ENCODE data around the gene PODNL1.
"Not testable (repeated sequence)": the region's sequence is repeated elsewhere in the genome, so short reads cannot be mapped to it uniquely, and the experiment has no call there.

PODNL1 gene

GRCh38 chr19:13938301-13939064 lies at the start of gene PODNL1:
Gene PODNL1 (minus strand): TSS chr19:13938417. CDS start chr19:13938181, 236 bp downstream.
- no peak for DNase-seq

GRCh38 chr19:13987101-13987890 lies 49.1 kb upstream of the PODNL1 start:
- no peak for DNase-seq

- DNase-seq, result peak; percentile 73
These were observed 48.2 kb upstream of the PODNL1 start for GRCh38 chr19:13986348-13986904.

- DNase-seq, result peak; percentile 74
These were observed 47.6 kb upstream of the PODNL1 start for GRCh38 chr19:13985771-13986347.

GRCh38 chr19:13984875-13985741 lies 46.9 kb upstream of the PODNL1 start:
- peak; percentile 20 for DNase-seq

- no peak for DNase-seq
These were observed 46.0 kb upstream of the PODNL1 start for GRCh38 chr19:13984186-13984585.

GRCh38 chr19:13983213-13983889 lies 45.1 kb upstream of the PODNL1 start:
- DNase-seq, result peak; percentile 48

GRCh38 chr19:13982773-13983172 lies 44.6 kb upstream of the PODNL1 start:
- DNase-seq, result no peak

- DNase-seq, result no peak
These were observed 43.8 kb upstream of the PODNL1 start for GRCh38 chr19:13981988-13982501.

- DNase-seq, result no peak
These were observed 43.2 kb upstream of the PODNL1 start for GRCh38 chr19:13981467-13981866.

- no peak for DNase-seq
These were observed 42.8 kb upstream of the PODNL1 start for GRCh38 chr19:13981021-13981420.

- DNase-seq, result no peak
These were observed 42.1 kb upstream of the PODNL1 start for GRCh38 chr19:13980340-13980739.

GRCh38 chr19:13979686-13980085 lies 41.5 kb upstream of the PODNL1 start:
- no peak for DNase-seq

- no peak for DNase-seq
These were observed 41.0 kb upstream of the PODNL1 start for GRCh38 chr19:13979244-13979615.

GRCh38 chr19:13978351-13979243 lies 40.4 kb upstream of the PODNL1 start:
- no peak for DNase-seq

GRCh38 chr19:13977803-13978202 lies 39.6 kb upstream of the PODNL1 start:
- DNase-seq, result no peak

- DNase-seq, result no peak
These were observed 38.2 kb upstream of the PODNL1 start for GRCh38 chr19:13976446-13976845.

GRCh38 chr19:13975870-13976269 lies 37.7 kb upstream of the PODNL1 start:
- DNase-seq, result no peak

- DNase-seq, result peak; percentile 90
These were observed 35.9 kb upstream of the PODNL1 start for GRCh38 chr19:13974073-13974472.

- not testable (repeated sequence) for DNase-seq
These were observed 35.3 kb upstream of the PODNL1 start for GRCh38 chr19:13973479-13973878.

All from NCI-H1436 (cell line).